WTC11 (cell line): ENCODE results near the gene ARHGEF37. TPM values are rescaled to one million over a fixed set of nuclear protein-coding genes. Genes with fewer than 3 reads are reported as not detected.

Source experiments
- ATAC-seq: fragments of 200-7000 bp; cut with Tn5 transposase; 2 replicates; pipeline ENCODE4 v1.10.0; 2021; ENCODE audit warnings: mild to moderate bottlenecking, moderate library complexity
- CTCF ChIA-PET: fragments of 300-600 bp; sonication (Branson Sonifier 250); formaldehyde crosslinking; loops from one replicate; lab custom pipeline; 2021; ENCODE audit warnings: antibody characterized with exemption; lab: Charles Lee
- POLR2A ChIA-PET: fragments of 350-600 bp; sonication (Branson Sonifier 250); formaldehyde crosslinking; loops from one replicate; lab custom pipeline; 2021; ENCODE audit warnings: antibody characterized with exemption; lab: Charles Lee
- DNase-seq: peaks from one replicate; pipeline ENCODE4 v3.0.0; 2021; ENCODE audit warnings: low spot score
- H3K27ac Mint-ChIP-seq: 2 replicates; pipeline ENCODE4 v1.8.0; 2021; ENCODE audit warnings: mixed read lengths
- H3K27me3 Mint-ChIP-seq: 2 replicates; pipeline ENCODE4 v1.8.0; 2021; ENCODE audit warnings: low read depth, mild to moderate bottlenecking, moderate library complexity, mixed read lengths
- H3K36me3 Mint-ChIP-seq: 2 replicates; pipeline ENCODE4 v1.8.0; 2021; ENCODE audit warnings: mixed read lengths
- H3K4me1 Mint-ChIP-seq: 2 replicates; pipeline ENCODE4 v1.8.0; 2022; ENCODE audit warnings: mixed read lengths
- H3K4me3 Mint-ChIP-seq: 2 replicates; pipeline ENCODE4 v1.8.0; 2021; ENCODE audit warnings: mild to moderate bottlenecking, moderate library complexity, mixed read lengths
- H3K9me3 Mint-ChIP-seq: 2 replicates; pipeline ENCODE4 v1.8.0; 2021; ENCODE audit warnings: mixed read lengths
- ATF1 ChIP-seq: sonication (generic); formaldehyde crosslinking; IDR thresholded peaks from 2 replicates; pipeline ENCODE4 v1.8.1; 2023; ENCODE audit warnings: mild to moderate bottlenecking, moderate library complexity, missing genetic modification reagents
- CREM ChIP-seq: sonication (generic); formaldehyde crosslinking; IDR thresholded peaks from 2 replicates; pipeline ENCODE4 v1.8.1; 2022; ENCODE audit warnings: mild to moderate bottlenecking, missing genetic modification reagents, moderate library complexity
- ELF4 ChIP-seq: sonication (generic); formaldehyde crosslinking; IDR thresholded peaks from 2 replicates; pipeline ENCODE4 v1.8.1; 2022; ENCODE audit warnings: low read depth, mild to moderate bottlenecking, moderate library complexity, missing genetic modification reagents
- ESRRA ChIP-seq: sonication (generic); formaldehyde crosslinking; IDR thresholded peaks from 2 replicates; pipeline ENCODE4 v1.8.1; 2022; ENCODE audit warnings: mild to moderate bottlenecking, missing genetic modification reagents, borderline replicate concordance
- GTF2I ChIP-seq: fragments of 250-450 bp; sonication (Bioruptor Pico); conservative IDR thresholded peaks from 2 replicates; pipeline ENCODE4 v1.4.0; 2021; ENCODE audit warnings: mild to moderate bottlenecking
- HMGA2 ChIP-seq: fragments of 250-450 bp; sonication (Bioruptor Pico); IDR thresholded peaks from 2 replicates; pipeline ENCODE4 v1.4.0; 2021; ENCODE audit warnings: mild to moderate bottlenecking, moderate library complexity
- KAT7 ChIP-seq: sonication (generic); formaldehyde crosslinking; IDR thresholded peaks from 2 replicates; pipeline ENCODE4 v1.8.1; 2023; ENCODE audit warnings: missing genetic modification reagents, mild to moderate bottlenecking, borderline replicate concordance
- MXD4 ChIP-seq: fragments of 250-450 bp; sonication (Bioruptor Pico); IDR thresholded peaks from 2 replicates; pipeline ENCODE4 v1.8.0; 2021; ENCODE audit warnings: mild to moderate bottlenecking, moderate library complexity, borderline replicate concordance
- RORB ChIP-seq: fragments of 250-450 bp; sonication (Bioruptor Pico); IDR thresholded peaks from 2 replicates; pipeline ENCODE4 v1.9.0; 2021; ENCODE audit warnings: mild to moderate bottlenecking
- SMAD4 ChIP-seq: sonication (generic); formaldehyde crosslinking; IDR thresholded peaks from 2 replicates; pipeline ENCODE4 v1.8.0; 2022; ENCODE audit warnings: mild to moderate bottlenecking, missing genetic modification reagents
- ZNF219 ChIP-seq: sonication (generic); formaldehyde crosslinking; IDR thresholded peaks from 2 replicates; pipeline ENCODE4 v1.8.0; 2023; ENCODE audit warnings: missing genetic modification reagents, mild to moderate bottlenecking, borderline replicate concordance
- ZNF416 ChIP-seq: fragments of 250-450 bp; sonication (Bioruptor Pico); IDR thresholded peaks from 2 replicates; pipeline ENCODE4 v1.9.0; 2021; ENCODE audit warnings: mild to moderate bottlenecking, inconsistent platforms
- total RNA-seq: library from RNA; stranded (reverse); gene quantifications from 3 replicates; pipeline ENCODE4 v1.2.3, GENCODE V29; 2021
- TF ChIP-seq, protein P1 (sequence below): sonication (generic); formaldehyde crosslinking; conservative IDR thresholded peaks from 2 replicates; pipeline ENCODE4 v1.8.1; 2022; ENCODE audit warnings: mild to moderate bottlenecking, missing genetic modification reagents
- TF ChIP-seq, protein P2 (sequence below): sonication (generic); formaldehyde crosslinking; IDR thresholded peaks from 2 replicates; pipeline ENCODE4 v1.8.1; 2022; ENCODE audit warnings: low read depth, mild to moderate bottlenecking, moderate library complexity, missing genetic modification reagents, borderline replicate concordance
- TF ChIP-seq, protein P3 (sequence below): sonication (generic); formaldehyde crosslinking; IDR thresholded peaks from 2 replicates; pipeline ENCODE4 v1.8.1; 2022; ENCODE audit warnings: missing genetic modification reagents, borderline replicate concordance
- TF ChIP-seq, protein P4 (sequence below): sonication (generic); formaldehyde crosslinking; IDR thresholded peaks from 2 replicates; pipeline ENCODE4 v1.8.0; 2022; ENCODE audit warnings: mild to moderate bottlenecking, missing genetic modification reagents
- TF ChIP-seq, protein P5 (sequence below): sonication (generic); formaldehyde crosslinking; IDR thresholded peaks from 2 replicates; pipeline ENCODE4 v1.8.1; 2023; ENCODE audit warnings: mild to moderate bottlenecking, missing genetic modification reagents, moderate library complexity
- TF ChIP-seq, protein P6 (sequence below): fragments of 200-600 bp; IDR thresholded peaks from 2 replicates; pipeline ENCODE4 v1.8.0; 2022; ENCODE audit warnings: antibody characterized with exemption

The ARHGEF37 gene
- total RNA-seq, 1 experiment from 2014 or later, result 1.1 TPM

DNA sequence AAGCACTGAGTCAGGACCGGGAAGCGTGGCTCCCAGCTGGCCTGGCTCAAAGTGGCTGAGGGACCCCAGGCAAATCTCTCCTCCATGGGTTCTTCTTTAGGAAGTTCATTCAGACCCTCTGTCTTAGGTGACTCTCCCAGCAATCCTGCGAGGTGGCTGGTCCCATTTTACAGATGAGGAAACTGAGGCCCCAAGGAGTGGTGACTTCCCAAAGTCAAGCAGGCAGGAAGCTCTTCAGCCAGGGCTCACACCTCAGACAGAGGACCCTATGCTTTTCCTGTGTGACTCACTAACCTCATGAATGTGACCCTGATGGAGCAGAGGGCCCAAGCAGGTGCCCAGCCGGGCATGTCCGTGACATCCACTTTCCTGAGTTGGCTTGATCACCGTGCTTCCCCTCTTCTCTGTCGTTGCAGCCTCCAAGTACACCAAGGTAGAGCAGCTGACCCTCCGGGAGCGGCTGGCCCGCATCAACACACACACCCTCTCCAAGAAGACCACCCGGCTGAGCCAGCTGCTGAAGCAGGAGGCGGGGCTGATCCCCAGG lies 36.5 kb downstream of the ARHGEF37 start:
- Mint-ChIP-seq H3K4me3 (no peak overlapping the region), H3K36me3 (no peaks in the 10 kb centered on the region), H3K4me1 (peaks cover 10% of the 10 kb centered on the region), H3K9me3 (no peaks in the 10 kb centered on the region), H3K27me3 (no peaks in the 10 kb centered on the region), H3K27ac (no peak overlapping the region; the same call in 1 of the 2 replicates)
- POLR2A ChIA-PET, result no interaction called here
- no peak for TF ChIP-seq ZNF219
- TF ChIP-seq, protein P1, sequence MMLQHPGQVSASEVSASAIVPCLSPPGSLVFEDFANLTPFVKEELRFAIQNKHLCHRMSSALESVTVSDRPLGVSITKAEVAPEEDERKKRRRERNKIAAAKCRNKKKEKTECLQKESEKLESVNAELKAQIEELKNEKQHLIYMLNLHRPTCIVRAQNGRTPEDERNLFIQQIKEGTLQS (CRISPR knock-in tag), result no peak
- TF ChIP-seq, protein P2, sequence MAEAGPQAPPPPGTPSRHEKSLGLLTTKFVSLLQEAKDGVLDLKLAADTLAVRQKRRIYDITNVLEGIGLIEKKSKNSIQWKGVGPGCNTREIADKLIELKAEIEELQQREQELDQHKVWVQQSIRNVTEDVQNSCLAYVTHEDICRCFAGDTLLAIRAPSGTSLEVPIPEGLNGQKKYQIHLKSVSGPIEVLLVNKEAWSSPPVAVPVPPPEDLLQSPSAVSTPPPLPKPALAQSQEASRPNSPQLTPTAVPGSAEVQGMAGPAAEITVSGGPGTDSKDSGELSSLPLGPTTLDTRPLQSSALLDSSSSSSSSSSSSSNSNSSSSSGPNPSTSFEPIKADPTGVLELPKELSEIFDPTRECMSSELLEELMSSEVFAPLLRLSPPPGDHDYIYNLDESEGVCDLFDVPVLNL (CRISPR knock-in tag), result no peak
- no peak for TF ChIP-seq ELF4 (CRISPR knock-in tag)
- TF ChIP-seq ESRRA, result no peak
- no peak for TF ChIP-seq HMGA2
- TF ChIP-seq MXD4 (CRISPR knock-in tag), result no peak
- no peak for TF ChIP-seq ZNF416 (CRISPR knock-in tag)
- no peak for TF ChIP-seq SMAD4 (CRISPR knock-in tag)
- TF ChIP-seq KAT7 (CRISPR knock-in tag), result no peak
- no peak for TF ChIP-seq CREM (CRISPR knock-in tag)
- TF ChIP-seq, protein P3, sequence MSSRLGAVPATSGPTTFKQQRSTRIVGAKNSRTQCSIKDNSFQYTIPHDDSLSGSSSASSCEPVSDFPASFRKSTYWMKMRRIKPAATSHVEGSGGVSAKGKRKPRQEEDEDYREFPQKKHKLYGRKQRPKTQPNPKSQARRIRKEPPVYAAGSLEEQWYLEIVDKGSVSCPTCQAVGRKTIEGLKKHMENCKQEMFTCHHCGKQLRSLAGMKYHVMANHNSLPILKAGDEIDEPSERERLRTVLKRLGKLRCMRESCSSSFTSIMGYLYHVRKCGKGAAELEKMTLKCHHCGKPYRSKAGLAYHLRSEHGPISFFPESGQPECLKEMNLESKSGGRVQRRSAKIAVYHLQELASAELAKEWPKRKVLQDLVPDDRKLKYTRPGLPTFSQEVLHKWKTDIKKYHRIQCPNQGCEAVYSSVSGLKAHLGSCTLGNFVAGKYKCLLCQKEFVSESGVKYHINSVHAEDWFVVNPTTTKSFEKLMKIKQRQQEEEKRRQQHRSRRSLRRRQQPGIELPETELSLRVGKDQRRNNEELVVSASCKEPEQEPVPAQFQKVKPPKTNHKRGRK (CRISPR knock-in tag), result no peak
- TF ChIP-seq RORB (CRISPR knock-in tag), result no peak
- TF ChIP-seq GTF2I (CRISPR knock-in tag), result no peak
- TF ChIP-seq, protein P4, sequence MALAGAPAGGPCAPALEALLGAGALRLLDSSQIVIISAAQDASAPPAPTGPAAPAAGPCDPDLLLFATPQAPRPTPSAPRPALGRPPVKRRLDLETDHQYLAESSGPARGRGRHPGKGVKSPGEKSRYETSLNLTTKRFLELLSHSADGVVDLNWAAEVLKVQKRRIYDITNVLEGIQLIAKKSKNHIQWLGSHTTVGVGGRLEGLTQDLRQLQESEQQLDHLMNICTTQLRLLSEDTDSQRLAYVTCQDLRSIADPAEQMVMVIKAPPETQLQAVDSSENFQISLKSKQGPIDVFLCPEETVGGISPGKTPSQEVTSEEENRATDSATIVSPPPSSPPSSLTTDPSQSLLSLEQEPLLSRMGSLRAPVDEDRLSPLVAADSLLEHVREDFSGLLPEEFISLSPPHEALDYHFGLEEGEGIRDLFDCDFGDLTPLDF, result no peak
- TF ChIP-seq, protein P5, sequence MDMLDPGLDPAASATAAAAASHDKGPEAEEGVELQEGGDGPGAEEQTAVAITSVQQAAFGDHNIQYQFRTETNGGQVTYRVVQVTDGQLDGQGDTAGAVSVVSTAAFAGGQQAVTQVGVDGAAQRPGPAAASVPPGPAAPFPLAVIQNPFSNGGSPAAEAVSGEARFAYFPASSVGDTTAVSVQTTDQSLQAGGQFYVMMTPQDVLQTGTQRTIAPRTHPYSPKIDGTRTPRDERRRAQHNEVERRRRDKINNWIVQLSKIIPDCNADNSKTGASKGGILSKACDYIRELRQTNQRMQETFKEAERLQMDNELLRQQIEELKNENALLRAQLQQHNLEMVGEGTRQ, result no peak
- no peak for DNase-seq
- ATAC-seq, result no peak
- CTCF ChIA-PET, result interaction anchor here (0.8 to 2.6 kb wide), 19 partner anchors 7 to 235 kb away, joined by 3 to 17 read pairs (median 7); partner anchors contain the start of gene ARHGEF37

DNA sequence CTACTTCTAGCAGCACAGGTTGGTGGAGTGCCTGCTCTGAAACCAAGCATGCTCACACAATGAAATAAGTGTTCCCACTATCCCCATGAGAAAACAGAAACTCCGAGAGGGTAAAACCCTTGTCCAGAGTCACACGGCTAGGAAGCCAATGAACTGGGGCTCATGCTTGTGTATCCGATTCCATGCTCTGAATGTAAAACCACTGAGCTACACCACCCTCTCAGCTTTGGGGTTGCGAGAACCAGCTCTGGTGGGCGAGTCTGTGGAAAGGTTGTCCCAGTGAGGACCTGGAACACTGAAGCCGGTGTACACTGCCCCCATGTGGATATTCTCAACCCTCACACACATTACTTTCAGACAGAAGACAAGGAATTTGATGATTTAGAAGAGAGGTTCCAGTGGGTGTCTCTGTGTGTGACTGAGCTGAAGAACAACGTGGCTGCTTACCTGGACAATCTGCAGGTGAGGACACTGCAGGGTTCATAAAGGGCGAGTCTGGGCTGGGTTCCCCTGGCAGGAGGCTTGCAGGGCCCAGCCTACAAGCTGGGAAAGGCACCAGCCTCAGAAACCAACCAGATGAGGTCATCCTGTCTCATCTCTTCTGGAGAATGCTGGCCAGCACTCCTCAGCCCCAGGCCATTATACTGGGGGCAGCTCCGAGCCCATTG lies 37.4 kb downstream of the ARHGEF37 start:
- peaks cover 10% of the 10 kb centered on the region for H3K4me1 Mint-ChIP-seq
- TF ChIP-seq ATF1 (CRISPR knock-in tag), result no peak
- TF ChIP-seq, protein P6, sequence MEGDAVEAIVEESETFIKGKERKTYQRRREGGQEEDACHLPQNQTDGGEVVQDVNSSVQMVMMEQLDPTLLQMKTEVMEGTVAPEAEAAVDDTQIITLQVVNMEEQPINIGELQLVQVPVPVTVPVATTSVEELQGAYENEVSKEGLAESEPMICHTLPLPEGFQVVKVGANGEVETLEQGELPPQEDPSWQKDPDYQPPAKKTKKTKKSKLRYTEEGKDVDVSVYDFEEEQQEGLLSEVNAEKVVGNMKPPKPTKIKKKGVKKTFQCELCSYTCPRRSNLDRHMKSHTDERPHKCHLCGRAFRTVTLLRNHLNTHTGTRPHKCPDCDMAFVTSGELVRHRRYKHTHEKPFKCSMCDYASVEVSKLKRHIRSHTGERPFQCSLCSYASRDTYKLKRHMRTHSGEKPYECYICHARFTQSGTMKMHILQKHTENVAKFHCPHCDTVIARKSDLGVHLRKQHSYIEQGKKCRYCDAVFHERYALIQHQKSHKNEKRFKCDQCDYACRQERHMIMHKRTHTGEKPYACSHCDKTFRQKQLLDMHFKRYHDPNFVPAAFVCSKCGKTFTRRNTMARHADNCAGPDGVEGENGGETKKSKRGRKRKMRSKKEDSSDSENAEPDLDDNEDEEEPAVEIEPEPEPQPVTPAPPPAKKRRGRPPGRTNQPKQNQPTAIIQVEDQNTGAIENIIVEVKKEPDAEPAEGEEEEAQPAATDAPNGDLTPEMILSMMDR, result peak; percentile 64
- no peaks in the 10 kb centered on the region for H3K9me3 Mint-ChIP-seq
- no peaks in the 10 kb centered on the region for H3K36me3 Mint-ChIP-seq
- CTCF ChIA-PET, result interaction anchor here (0.5 to 2.6 kb wide), 47 partner anchors 8 to 583 kb away, joined by 3 to 17 read pairs (median 5); partner anchors contain the start of genes ARHGEF37, HMGXB3, PCYOX1L and TIGD6
- DNase-seq (peak; percentile 58), ATAC-seq (peak; percentile 92)
- H3K4me3 Mint-ChIP-seq, result no peak overlapping the region
- H3K27ac Mint-ChIP-seq, result no peak overlapping the region
- POLR2A ChIA-PET, result interaction anchor here (0.6 kb wide), 1 partner anchor 109 kb away, joined by 3 read pairs; no protein-coding TSS in a partner anchor
- no peaks in the 10 kb centered on the region for H3K27me3 Mint-ChIP-seq
